ENCODE measurements around the gene HYLS1. TPM values are rescaled to one million over a fixed set of nuclear protein-coding genes. Genes with fewer than 3 reads are reported as not detected.

HYLS1 gene
- total RNA-seq, 1 experiment from 2014 or later = 4.8 TPM

GRCh38 chr11:125892994-125893393 lies 5.5 kb downstream of the HYLS1 start:
- Histone ChIP-seq H3K4me3 (ENCODE audit: low read length) (no peak overlapping the region), H4K20me1 (ENCODE audit: insufficient read depth, low read depth, low read length) (no peaks in the 10 kb centered on the region), H3K79me2 (ENCODE audit: low read length) (peaks cover 24% of the 10 kb centered on the region; the same call in 1 of the 2 replicates), H3K9me2 (replicated peaks; ENCODE audit: insufficient read depth, low read length) (no peaks in the 10 kb centered on the region), H3K4me2 (ENCODE audit: low read depth, low read length, poor library complexity, severe bottlenecking) (no peak overlapping the region), H3K9me3 (ENCODE audit: low read length) (no peaks in the 10 kb centered on the region), H3K27ac (ENCODE audit: low read length) (no peak overlapping the region), H2AFZ (ENCODE audit: low read length) (no peak overlapping the region), H3K4me1 (ENCODE audit: low read length) (peaks cover 3% of the 10 kb centered on the region; the same call in 1 of the 2 replicates), H3K36me3 (ENCODE audit: insufficient read depth, low read length) (no peaks in the 10 kb centered on the region; the same call in 1 of the 2 replicates), H3K27me3 (ENCODE audit: low read length) (no peaks in the 10 kb centered on the region), H3K9ac (ENCODE audit: low read length) (no peak overlapping the region)
- DNase-seq = no peak

GRCh38 chr11:125901872-125902271 lies 14.4 kb downstream of the HYLS1 start:
- Histone ChIP-seq H3K4me2 (ENCODE audit: low read depth, low read length, poor library complexity, severe bottlenecking) (peak overlapping the region; percentile 62), H3K9ac (ENCODE audit: low read length) (no peak overlapping the region), H3K9me2 (replicated peaks; ENCODE audit: insufficient read depth, low read length) (no peaks in the 10 kb centered on the region), H3K4me1 (ENCODE audit: low read length) (peaks cover 5% of the 10 kb centered on the region), H3K36me3 (ENCODE audit: insufficient read depth, low read length) (no peaks in the 10 kb centered on the region), H3K79me2 (ENCODE audit: low read length) (peaks cover 41% of the 10 kb centered on the region), H3K27ac (ENCODE audit: low read length) (no peak overlapping the region), H3K9me3 (ENCODE audit: low read length) (no peaks in the 10 kb centered on the region), H3K4me3 (ENCODE audit: low read length) (peak overlapping the region; percentile 92; the same call in 1 of the 2 replicates), H2AFZ (ENCODE audit: low read length) (no peak overlapping the region), H4K20me1 (ENCODE audit: insufficient read depth, low read depth, low read length) (no peaks in the 10 kb centered on the region), H3K27me3 (ENCODE audit: low read length) (no peaks in the 10 kb centered on the region)
- no peak for DNase-seq

- H3K9me3 ChIP-seq (ENCODE audit: low read length) = no peaks in the 10 kb centered on the region
- H3K4me3 ChIP-seq (ENCODE audit: low read length) = peak overlapping the region; percentile 92
- peak overlapping the region; percentile 62 for H3K4me2 ChIP-seq (ENCODE audit: low read depth, low read length, poor library complexity, severe bottlenecking)
- H2AFZ ChIP-seq (ENCODE audit: low read length) = 0 out of 2 replicates have a peak overlapping the region, but pooled peaks have one; percentile 71
- no peaks in the 10 kb centered on the region for H3K27me3 ChIP-seq (ENCODE audit: low read length)
- H3K9ac ChIP-seq (ENCODE audit: low read length) = peak overlapping the region; percentile 79
- H3K36me3 ChIP-seq (ENCODE audit: insufficient read depth, low read length) = no peaks in the 10 kb centered on the region
- no peak for DNase-seq
- H4K20me1 ChIP-seq (ENCODE audit: insufficient read depth, low read depth, low read length) = no peaks in the 10 kb centered on the region
- H3K4me1 ChIP-seq (ENCODE audit: low read length) = peaks cover 5% of the 10 kb centered on the region
- H3K27ac ChIP-seq (ENCODE audit: low read length) = no peak overlapping the region
- H3K9me2 ChIP-seq (replicated peaks; ENCODE audit: insufficient read depth, low read length) = no peaks in the 10 kb centered on the region
- peaks cover 38% of the 10 kb centered on the region for H3K79me2 ChIP-seq (ENCODE audit: low read length)
These were observed 14.9 kb downstream of the HYLS1 start for GRCh38 chr11:125902277-125902926.

GRCh38 chr11:125902927-125903710 lies 15.7 kb downstream of the HYLS1 start, which contains the start of gene PUS3:
TSS of gene PUS3 (minus strand) at chr11:125903206. CDS start at chr11:125896284, 6,922 bp downstream.
- 0 out of 2 replicates have a peak within 1 kb of the TSS, but pooled peaks have one; percentile 71 for H2AFZ ChIP-seq (ENCODE audit: low read length)
- no peaks in the 10 kb centered on the region for H4K20me1 ChIP-seq (ENCODE audit: insufficient read depth, low read depth, low read length)
- peak; percentile 85 for DNase-seq
- peak within 1 kb of the TSS; percentile 92 for H3K4me3 ChIP-seq (ENCODE audit: low read length)
- H3K4me2 ChIP-seq (ENCODE audit: low read depth, low read length, poor library complexity, severe bottlenecking) = peak within 1 kb of the TSS; percentile 62
- H3K9me2 ChIP-seq (replicated peaks; ENCODE audit: insufficient read depth, low read length) = no peaks in the 10 kb centered on the region
- no peaks in the 10 kb centered on the region for H3K9me3 ChIP-seq (ENCODE audit: low read length)
- H3K36me3 ChIP-seq (ENCODE audit: insufficient read depth, low read length) = no peaks in the 10 kb centered on the region
- no peaks in the 10 kb centered on the region for H3K27me3 ChIP-seq (ENCODE audit: low read length)
- H3K9ac ChIP-seq (ENCODE audit: low read length) = peak within 1 kb of the TSS; percentile 79
- peaks cover 5% of the 10 kb centered on the region for H3K4me1 ChIP-seq (ENCODE audit: low read length)
- no peak within 1 kb of the TSS for H3K27ac ChIP-seq (ENCODE audit: low read length)
- H3K79me2 ChIP-seq (ENCODE audit: low read length) = peaks cover 32% of the 10 kb centered on the region

- peak within 1 kb of the TSS; percentile 92; the same call in 1 of the 2 replicates for H3K4me3 ChIP-seq (ENCODE audit: low read length)
- no peak within 1 kb of the TSS for H3K27ac ChIP-seq (ENCODE audit: low read length)
- H3K79me2 ChIP-seq (ENCODE audit: low read length) = peaks cover 26% of the 10 kb centered on the region
- no peaks in the 10 kb centered on the region for H3K9me2 ChIP-seq (replicated peaks; ENCODE audit: insufficient read depth, low read length)
- H4K20me1 ChIP-seq (ENCODE audit: insufficient read depth, low read depth, low read length) = no peaks in the 10 kb centered on the region
- no peaks in the 10 kb centered on the region for H3K36me3 ChIP-seq (ENCODE audit: insufficient read depth, low read length)
- no peak within 1 kb of the TSS for H3K4me2 ChIP-seq (ENCODE audit: low read depth, low read length, poor library complexity, severe bottlenecking)
- H3K9ac ChIP-seq (ENCODE audit: low read length) = no peak within 1 kb of the TSS
- no peak for DNase-seq
- no peak within 1 kb of the TSS for H2AFZ ChIP-seq (ENCODE audit: low read length)
- H3K9me3 ChIP-seq (ENCODE audit: low read length) = no peaks in the 10 kb centered on the region
- H3K27me3 ChIP-seq (ENCODE audit: low read length) = no peaks in the 10 kb centered on the region
- H3K4me1 ChIP-seq (ENCODE audit: low read length) = peaks cover 5% of the 10 kb centered on the region
These were observed 16.5 kb downstream of the HYLS1 start, which contains the start of gene DDX25 for GRCh38 chr11:125903711-125904659. TSS of gene DDX25 (plus strand) at chr11:125904508. CDS start at chr11:125904518, 10 bp downstream.

GRCh38 chr11:125904678-125905077 lies 17.2 kb downstream of the HYLS1 start:
- Histone ChIP-seq H3K27me3 (ENCODE audit: low read length) (no peaks in the 10 kb centered on the region), H3K9me2 (replicated peaks; ENCODE audit: insufficient read depth, low read length) (no peaks in the 10 kb centered on the region), H3K9me3 (ENCODE audit: low read length) (no peaks in the 10 kb centered on the region), H3K4me3 (ENCODE audit: low read length) (no peak overlapping the region), H4K20me1 (ENCODE audit: insufficient read depth, low read depth, low read length) (no peaks in the 10 kb centered on the region), H2AFZ (ENCODE audit: low read length) (no peak overlapping the region), H3K4me1 (ENCODE audit: low read length) (peaks cover 5% of the 10 kb centered on the region), H3K4me2 (ENCODE audit: low read depth, low read length, poor library complexity, severe bottlenecking) (no peak overlapping the region), H3K36me3 (ENCODE audit: insufficient read depth, low read length) (no peaks in the 10 kb centered on the region), H3K9ac (ENCODE audit: low read length) (no peak overlapping the region), H3K79me2 (ENCODE audit: low read length) (peaks cover 20% of the 10 kb centered on the region), H3K27ac (ENCODE audit: low read length) (no peak overlapping the region)
- DNase-seq = no peak

- Histone ChIP-seq H3K4me3 (ENCODE audit: low read length) (no peak overlapping the region), H3K27me3 (ENCODE audit: low read length) (no peaks in the 10 kb centered on the region), H3K9ac (ENCODE audit: low read length) (no peak overlapping the region), H3K9me3 (ENCODE audit: low read length) (no peaks in the 10 kb centered on the region), H3K4me2 (ENCODE audit: low read depth, low read length, poor library complexity, severe bottlenecking) (no peak overlapping the region), H3K27ac (ENCODE audit: low read length) (no peak overlapping the region), H4K20me1 (ENCODE audit: insufficient read depth, low read depth, low read length) (no peaks in the 10 kb centered on the region), H3K9me2 (replicated peaks; ENCODE audit: insufficient read depth, low read length) (no peaks in the 10 kb centered on the region), H3K36me3 (ENCODE audit: insufficient read depth, low read length) (no peaks in the 10 kb centered on the region), H3K4me1 (ENCODE audit: low read length) (no peaks in the 10 kb centered on the region; the same call in 1 of the 2 replicates), H2AFZ (ENCODE audit: low read length) (no peak overlapping the region), H3K79me2 (ENCODE audit: low read length) (no peaks in the 10 kb centered on the region)
- no peak for DNase-seq
These were observed 22.9 kb downstream of the HYLS1 start for GRCh38 chr11:125910226-125910849.
